Sigmoid colon (tissue), 7 donors: ENCODE measurements around the gene LRP1. TPM values are rescaled to one million over a fixed set of nuclear protein-coding genes. Genes with fewer than 3 reads are reported as not detected.

Experiments used
- DNase-seq: peaks from one replicate; pipeline ENCODE4 v3.0.0-alpha.2; 2019
- H3K27ac ChIP-seq, 4 donors: fragments of 200-600 bp; sonication (generic); one replicate each; pipeline ENCODE4 v1.5.1; 2016 to 2019; ENCODE audit warnings: mild to moderate bottlenecking in 1 of 4
- H3K27me3 ChIP-seq, 3 donors: fragments of 200-600 bp; sonication (generic); one replicate each; pipeline ENCODE4 v1.5.1; 2019; ENCODE audit warnings: mild to moderate bottlenecking in 1 of 3
- H3K36me3 ChIP-seq, 4 donors: fragments of 200-600 bp; sonication (generic); one replicate each; pipeline ENCODE4 v1.5.1; 2016 to 2019
- H3K4me1 ChIP-seq, 4 donors: fragments of 200-600 bp; sonication (generic); one replicate each; pipeline ENCODE4 v1.5.1; 2017 to 2019
- H3K4me3 ChIP-seq, 4 donors: fragments of 200-600 bp; sonication (generic); one replicate each; pipeline ENCODE4 v1.5.1; 2017 to 2019; ENCODE audit warnings: mild to moderate bottlenecking in 2 of 4, moderate library complexity in 1 of 4
- H3K9me3 ChIP-seq, 4 donors: fragments of 200-600 bp in 3 of 4; sonication (generic) in 3 of 4; one replicate each; pipeline versions ENCODE4 v1.5.1 to v1.6.1; 2013 to 2019
- CTCF ChIP-seq, 4 experiments: fragments of 450-650 bp in 3 of 4; fragments of 200-600 bp in 1 of 4; IDR thresholded peaks; one replicate each; pipeline ENCODE4 v1.5.1; 2016 to 2019; ENCODE audit warnings: antibody characterized with exemption in 4 of 4, mild to moderate bottlenecking in 3 of 4, moderate library complexity in 2 of 4
- EP300 ChIP-seq, 4 donors: sonication (generic); formaldehyde crosslinking; IDR thresholded peaks; one replicate each; pipeline ENCODE4 v1.6.1; 2017; ENCODE audit warnings: antibody characterized with exemption in 4 of 4
- POLR2A ChIP-seq, 2 donors: fragments of 450-650 bp; IDR thresholded peaks; one replicate each; pipeline ENCODE4 v1.6.1; 2016; ENCODE audit warnings: antibody characterized with exemption in 2 of 2, mild to moderate bottlenecking in 2 of 2, moderate library complexity in 2 of 2
- POLR2AphosphoS5 ChIP-seq, 4 donors: sonication (generic); formaldehyde crosslinking; IDR thresholded peaks; one replicate each; pipeline ENCODE4 v1.6.1; 2017; ENCODE audit warnings: antibody characterized with exemption in 4 of 4
- WGBS, 2 donors: extraction: QIAGEN DNeasy Blood & Tissue Kit; methylation state at CpG; one replicate each; pipeline ENCODE4 v1.1.7; 2013; 5-methylcytosine and 5-hydroxymethylcytosine counted together
- intact Hi-C: fragments of 100-400 bp; cut with DNase I; formaldehyde crosslinking; loops from one replicate; pipeline ENCODE4 v1.15.1; 2023
- polyA plus RNA-seq, 3 donors: library from polyadenylated mRNA; stranded (reverse); fragments of 200-250 nt; gene quantifications; one replicate each; pipeline ENCODE4 v1.2.3, GENCODE V29; 2013
- total RNA-seq, 4 donors: library from RNA; depleted of rRNA; stranded (reverse); fragments of >200 nt; gene quantifications; one replicate each; pipeline ENCODE4 v1.1.0, GENCODE V29; 2016
- donor health status: healthy with polysubstance abuse.
- donor health status: Bipolar disorder and iron deficiency.
- donor health status: healthy.

The LRP1 gene
- total and polyA plus RNA-seq, 7 donors, result 11.4 to 262 (median 147) TPM

GRCh38 chr12:57158665-57159064 lies 30.4 kb downstream of the LRP1 start:
- TF ChIP-seq POLR2A (IDR thresholded peaks at IDR 0.05), result no peak
- peak in 1 of 4 donors; percentile 12 for TF ChIP-seq POLR2AphosphoS5 (IDR thresholded peaks at IDR 0.05)
- no peaks in the 10 kb centered on the region for H3K9me3 ChIP-seq
- intact Hi-C loops, result no loop called here
- WGBS, 2 donors, result 81 to 88% methylated on average over 4 of the region's 4 CpGs
- no peak overlapping the region for H3K4me3 ChIP-seq
- DNase-seq, result peak; percentile 63
- no peaks in the 10 kb centered on the region for H3K27me3 ChIP-seq
- peaks cover 61 to 98% (median 71%) of the 10 kb centered on the region in 4 donors for H3K36me3 ChIP-seq
- H3K27ac ChIP-seq, result peak overlapping the region; percentile 17 to 48 (median 28)
- peaks cover 0 to 18% (median 12%) of the 10 kb centered on the region in 4 donors for H3K4me1 ChIP-seq

- TF ChIP-seq POLR2AphosphoS5 (IDR thresholded peaks at IDR 0.05), result no peak
- no peak for TF ChIP-seq POLR2A (IDR thresholded peaks at IDR 0.05)
- DNase-seq, result peak; percentile 64
- Histone ChIP-seq H3K27me3 (no peaks in the 10 kb centered on the region), H3K9me3 (no peaks in the 10 kb centered on the region), H3K27ac (peak overlapping the region in 3 of 4 donors; percentile 23 to 43 (median 33)), H3K36me3 (peaks cover 60 to 100% (median 68%) of the 10 kb centered on the region in 4 donors), H3K4me1 (peaks cover 0 to 18% (median 9%) of the 10 kb centered on the region in 4 donors), H3K4me3 (no peak overlapping the region)
- 76 to 83% methylated on average over 4 of the region's 4 CpGs for WGBS, 2 donors
- intact Hi-C loops, result no loop called here
Observed at GRCh38 chr12:57159311-57159710, 31.0 kb downstream of the LRP1 start.

GRCh38 chr12:57160040-57160439 lies 31.8 kb downstream of the LRP1 start:
- DNase-seq, result no peak
- Histone ChIP-seq H3K36me3 (peaks cover 58 to 100% (median 65%) of the 10 kb centered on the region in 4 donors), H3K27ac (peak overlapping the region in 2 of 4 donors; percentile 1 to 33), H3K27me3 (no peaks in the 10 kb centered on the region), H3K9me3 (no peaks in the 10 kb centered on the region), H3K4me1 (peaks cover 0 to 18% (median 6%) of the 10 kb centered on the region in 4 donors), H3K4me3 (no peak overlapping the region)
- TF ChIP-seq POLR2AphosphoS5 (IDR thresholded peaks at IDR 0.05) (no peak), POLR2A (IDR thresholded peaks at IDR 0.05) (no peak), CTCF (IDR thresholded peaks at IDR 0.05) (no peak), EP300 (IDR thresholded peaks at IDR 0.05) (no peak)
- intact Hi-C loops, result no loop called here
- 87 to 89% methylated on average over 4 of the region's 4 CpGs for WGBS, 2 donors

GRCh38 chr12:57160741-57161140 lies 32.5 kb downstream of the LRP1 start:
- H3K27me3 ChIP-seq, result no peaks in the 10 kb centered on the region
- peaks cover 56 to 100% (median 65%) of the 10 kb centered on the region in 4 donors for H3K36me3 ChIP-seq
- peaks cover 0 to 18% (median 6%) of the 10 kb centered on the region in 4 donors for H3K4me1 ChIP-seq
- H3K4me3 ChIP-seq, result no peak overlapping the region
- no peak overlapping the region for H3K27ac ChIP-seq
- intact Hi-C loops, result no loop called here
- no peak for DNase-seq
- H3K9me3 ChIP-seq, result no peaks in the 10 kb centered on the region
- 95 to 96% methylated on average over 14 of the region's 14 CpGs for WGBS, 2 donors
- TF ChIP-seq POLR2AphosphoS5 (IDR thresholded peaks at IDR 0.05), result no peak
- no peak for TF ChIP-seq EP300 (IDR thresholded peaks at IDR 0.05)
- TF ChIP-seq CTCF (IDR thresholded peaks at IDR 0.05), result no peak
- TF ChIP-seq POLR2A (IDR thresholded peaks at IDR 0.05), result no peak

GRCh38 chr12:57161491-57161890 lies 33.2 kb downstream of the LRP1 start:
- TF ChIP-seq EP300 (IDR thresholded peaks at IDR 0.05) (no peak), CTCF (IDR thresholded peaks at IDR 0.05) (no peak), POLR2A (IDR thresholded peaks at IDR 0.05) (no peak), POLR2AphosphoS5 (IDR thresholded peaks at IDR 0.05) (no peak)
- Histone ChIP-seq H3K27ac (no peak overlapping the region), H3K4me1 (peaks cover 0 to 18% (median 6%) of the 10 kb centered on the region in 4 donors), H3K36me3 (peaks cover 56 to 100% (median 65%) of the 10 kb centered on the region in 4 donors), H3K4me3 (no peak overlapping the region), H3K27me3 (no peaks in the 10 kb centered on the region), H3K9me3 (no peaks in the 10 kb centered on the region)
- DNase-seq, result no peak
- 91% methylated on average over 7 of the region's 7 CpGs for WGBS, 2 donors
- intact Hi-C loops, result no loop called here
